Midbrain (tissue), 1 donor: ENCODE measurements around the gene DIPK1B.

Experiments used
- DNase-seq: peaks from one replicate; lab custom pipeline; 2025; lab: John Stamatoyannopoulos, UW

Gene DIPK1B

GRCh38 chr9:136711751-136712689 is at the start of gene DIPK1B:
TSS of gene DIPK1B (plus strand) at chr9:136712572. CDS start at chr9:136712666, 94 bp downstream.
- no peak for DNase-seq

- no peak for DNase-seq
Measured at GRCh38 chr9:136662656-136663581, 49.5 kb upstream of the DIPK1B start, which contains the start of gene EGFL7. TSS of gene EGFL7 (plus strand) at chr9:136662916. CDS start at chr9:136668283, 5,367 bp downstream.

DNA sequence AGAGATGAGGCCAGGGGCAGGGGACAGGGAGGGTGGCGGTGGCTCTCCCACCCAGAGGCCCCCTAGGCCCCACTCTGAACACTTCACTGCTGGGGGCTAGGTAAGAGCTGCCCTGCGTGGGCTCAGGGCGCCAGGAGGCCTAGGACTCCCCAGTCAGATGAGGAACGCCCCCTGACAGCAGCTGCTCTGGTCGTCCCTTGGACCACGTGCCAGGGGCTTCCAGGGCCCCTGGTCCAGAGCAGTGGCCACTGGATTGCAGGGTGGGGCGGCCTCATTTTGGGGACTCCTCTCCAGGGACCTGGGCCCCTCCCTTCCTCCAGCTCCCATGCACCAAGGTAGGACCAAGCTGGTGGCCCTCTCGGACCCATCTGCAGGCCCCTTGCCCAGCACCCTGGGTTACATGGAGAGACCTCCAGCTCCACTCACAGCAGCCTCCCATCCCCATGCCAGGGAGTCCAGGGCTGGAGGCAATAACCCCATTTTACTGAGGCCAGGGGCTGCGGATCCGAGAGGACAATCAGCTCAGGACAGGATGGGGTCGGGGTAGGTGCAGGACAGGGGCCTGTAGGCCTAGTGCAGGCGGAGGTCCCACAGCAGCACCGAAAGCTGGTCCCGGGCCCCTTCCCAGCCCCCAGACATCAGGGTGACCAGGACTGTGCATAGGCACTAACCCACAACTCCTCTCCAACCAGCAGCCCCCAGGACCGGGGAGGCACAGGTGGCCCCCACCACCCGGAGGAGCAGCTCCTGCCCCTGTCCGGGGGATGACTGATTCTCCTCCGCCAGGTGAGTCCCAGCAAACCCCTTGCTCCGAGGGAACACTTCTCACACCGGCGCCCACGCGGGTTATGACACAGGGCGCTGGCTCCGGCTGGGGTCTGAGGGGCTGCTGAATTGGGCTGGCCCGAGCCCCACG is 48.1 kb upstream of the DIPK1B start:
- no peak for DNase-seq

DNA sequence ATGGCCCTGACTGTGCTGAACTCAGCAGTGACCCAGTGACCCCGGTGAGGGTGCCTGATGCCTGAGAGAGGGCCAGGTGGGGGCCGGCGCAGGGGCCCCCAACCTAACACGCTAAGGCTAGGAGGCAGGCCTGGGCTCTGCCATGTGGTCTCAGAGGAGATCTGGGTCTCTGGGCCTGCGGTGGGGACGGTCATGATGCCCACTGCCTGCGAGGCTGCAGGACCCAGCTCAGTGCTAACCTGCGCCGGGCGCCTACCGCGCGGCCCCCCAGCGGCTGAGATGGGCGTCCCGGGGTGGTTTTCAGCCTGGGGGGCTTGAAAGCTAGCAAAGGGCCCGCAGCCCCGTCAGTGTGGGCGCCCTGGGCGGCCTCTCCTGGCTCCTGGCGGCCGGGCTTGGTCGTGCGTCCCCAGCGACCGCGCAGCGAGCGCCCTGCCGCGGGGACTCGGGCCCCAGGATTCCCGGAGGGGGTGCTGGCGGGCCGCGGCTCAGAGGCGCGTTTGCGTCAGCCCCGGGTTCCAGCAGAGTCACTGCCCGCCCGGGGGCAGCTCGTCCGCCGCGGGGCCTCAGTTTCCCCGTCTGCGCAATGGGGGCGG is 47.2 kb upstream of the DIPK1B start:
- DNase-seq, result no peak

- no peak for DNase-seq
Measured at GRCh38 chr9:136665704-136666371, 46.5 kb upstream of the DIPK1B start.

- no peak for DNase-seq
Measured at GRCh38 chr9:136666372-136667213, 45.8 kb upstream of the DIPK1B start.

- no peak for DNase-seq
Measured at GRCh38 chr9:136667214-136667939, 45.0 kb upstream of the DIPK1B start.

GRCh38 chr9:136667940-136668760 is 44.2 kb upstream of the DIPK1B start:
- DNase-seq, result no peak

DNA sequence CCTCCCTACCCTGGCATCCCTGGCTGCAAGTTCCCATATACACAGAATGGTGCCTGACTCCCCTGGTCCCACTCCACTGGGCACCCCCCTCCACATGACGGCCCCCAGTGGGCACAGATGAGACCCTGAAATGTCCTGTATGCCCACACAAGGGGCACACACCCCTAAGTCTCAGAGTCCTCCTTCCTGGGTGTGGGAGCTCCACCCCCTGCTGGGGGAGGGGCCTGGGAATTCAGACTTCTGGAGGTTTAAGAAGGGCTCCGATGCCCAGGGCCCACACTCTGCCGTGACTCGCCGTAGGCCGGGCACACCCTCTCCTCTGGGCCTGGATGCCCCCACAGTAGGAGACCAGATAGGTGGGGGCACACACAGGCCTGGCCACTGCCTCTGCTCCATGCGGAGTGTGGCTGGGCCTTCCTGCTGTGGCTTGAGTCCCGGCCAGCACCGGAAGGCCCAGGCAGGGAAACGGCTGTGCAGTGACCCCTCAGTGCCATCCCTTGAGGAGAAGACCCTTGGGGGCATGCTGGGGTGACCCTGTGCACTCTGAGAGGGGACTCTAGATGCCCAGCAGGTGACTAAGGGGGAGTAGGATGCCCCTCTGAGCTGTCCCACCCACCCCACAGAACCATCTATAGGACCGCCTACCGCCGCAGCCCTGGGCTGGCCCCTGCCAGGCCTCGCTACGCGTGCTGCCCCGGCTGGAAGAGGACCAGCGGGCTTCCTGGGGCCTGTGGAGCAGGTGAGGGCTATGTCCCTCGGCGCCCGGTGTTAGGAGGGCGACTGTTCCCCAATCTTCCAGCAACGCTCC is 43.2 kb upstream of the DIPK1B start:
- DNase-seq, result no peak

GRCh38 chr9:136669791-136670464 is 42.4 kb upstream of the DIPK1B start:
- DNase-seq, result no peak

- no peak for DNase-seq
Measured at GRCh38 chr9:136670576-136671253, 41.7 kb upstream of the DIPK1B start.

- no peak for DNase-seq
Measured at GRCh38 chr9:136671254-136671614, 41.1 kb upstream of the DIPK1B start.

DNA sequence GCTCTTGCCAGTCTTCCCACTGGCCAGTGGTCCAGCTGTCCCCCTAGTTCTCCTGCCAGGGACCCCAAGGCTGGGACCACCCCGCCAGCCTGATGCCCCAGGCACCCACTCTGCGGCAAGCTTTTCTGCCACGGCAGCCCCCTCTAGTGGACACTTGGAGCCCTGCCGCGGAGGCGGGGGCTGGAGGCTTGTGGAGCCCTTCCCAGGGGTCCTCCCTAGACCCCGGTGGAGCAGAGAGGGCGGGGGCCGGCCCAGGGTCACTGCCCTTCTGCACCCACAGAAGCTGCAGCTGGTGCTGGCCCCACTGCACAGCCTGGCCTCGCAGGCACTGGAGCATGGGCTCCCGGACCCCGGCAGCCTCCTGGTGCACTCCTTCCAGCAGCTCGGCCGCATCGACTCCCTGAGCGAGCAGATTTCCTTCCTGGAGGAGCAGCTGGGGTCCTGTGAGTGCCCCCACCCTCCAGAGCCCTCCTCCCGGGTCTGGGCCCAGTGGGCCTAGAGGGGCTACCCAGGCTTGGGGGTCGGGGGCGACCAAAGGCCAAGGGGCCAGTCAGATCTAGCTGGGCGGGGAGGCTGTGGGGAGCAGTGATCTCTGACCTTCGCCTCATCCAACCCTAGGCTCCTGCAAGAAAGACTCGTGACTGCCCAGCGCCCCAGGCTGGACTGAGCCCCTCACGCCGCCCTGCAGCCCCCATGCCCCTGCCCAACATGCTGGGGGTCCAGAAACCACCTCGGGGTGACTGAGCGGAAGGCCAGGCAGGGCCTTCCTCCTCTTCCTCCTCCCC is 40.5 kb upstream of the DIPK1B start:
- no peak for DNase-seq

GRCh38 chr9:136672431-136673087 is 39.8 kb upstream of the DIPK1B start:
- DNase-seq, result no peak
